Activated CD4-positive, alpha-beta T cell treated with anti-CD3 and anti-CD28 coated beads, Interleukin-2, Interleukin-4, amounts not matched to agents 100 ng/mL and 50 ng/mL, durations not matched to agents 16 hours and 8 hours (primary cell): ENCODE measurements around the gene IRX4.

Source experiments
- DNase-seq: peaks from one replicate; pipeline ENCODE4 v3.0.0-alpha.2; 2020; ENCODE audit warnings: low spot score

IRX4 gene

DNA sequence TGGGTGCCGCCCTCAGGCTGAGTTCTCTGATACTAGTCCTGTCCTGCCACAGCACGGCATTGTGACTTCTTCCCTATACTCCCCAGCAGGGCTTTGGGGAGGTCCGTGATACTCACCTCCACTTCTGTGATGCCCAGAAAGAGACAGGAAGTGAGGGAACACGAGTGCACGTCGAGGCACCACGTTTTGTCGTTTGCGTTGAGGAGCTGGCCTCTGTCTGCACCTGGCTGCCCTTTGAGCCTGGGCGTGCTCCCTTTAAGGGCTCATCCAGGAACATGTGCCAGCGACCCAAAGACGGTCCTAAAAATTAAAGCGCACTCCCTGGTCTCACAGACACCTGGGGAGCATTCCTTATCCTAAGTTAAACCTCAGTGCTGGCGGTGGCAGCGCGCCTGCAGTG lies 8.7 kb upstream of the IRX4 start:
- DNase-seq: no peak

DNA sequence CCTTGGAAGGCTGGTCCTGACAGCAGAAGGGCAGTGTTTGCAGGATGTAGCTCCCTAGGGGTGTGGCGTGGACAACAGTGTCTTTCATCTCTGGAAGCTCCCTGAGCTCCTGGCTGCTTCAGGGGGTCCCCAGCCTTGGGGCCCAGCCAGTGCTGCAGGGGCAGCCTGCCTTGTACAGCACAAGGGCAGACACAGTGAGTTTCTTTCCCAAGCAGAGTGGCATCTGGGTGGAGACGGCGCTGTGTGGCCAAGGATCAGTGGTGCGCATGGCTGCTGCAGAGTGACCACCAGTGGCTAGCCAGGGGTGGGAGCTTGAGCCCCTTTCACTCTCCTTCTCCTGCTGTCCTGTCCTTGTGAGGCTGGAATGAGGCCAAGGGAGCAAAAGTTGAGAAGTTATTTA lies 7.6 kb upstream of the IRX4 start:
- DNase-seq: no peak

DNA sequence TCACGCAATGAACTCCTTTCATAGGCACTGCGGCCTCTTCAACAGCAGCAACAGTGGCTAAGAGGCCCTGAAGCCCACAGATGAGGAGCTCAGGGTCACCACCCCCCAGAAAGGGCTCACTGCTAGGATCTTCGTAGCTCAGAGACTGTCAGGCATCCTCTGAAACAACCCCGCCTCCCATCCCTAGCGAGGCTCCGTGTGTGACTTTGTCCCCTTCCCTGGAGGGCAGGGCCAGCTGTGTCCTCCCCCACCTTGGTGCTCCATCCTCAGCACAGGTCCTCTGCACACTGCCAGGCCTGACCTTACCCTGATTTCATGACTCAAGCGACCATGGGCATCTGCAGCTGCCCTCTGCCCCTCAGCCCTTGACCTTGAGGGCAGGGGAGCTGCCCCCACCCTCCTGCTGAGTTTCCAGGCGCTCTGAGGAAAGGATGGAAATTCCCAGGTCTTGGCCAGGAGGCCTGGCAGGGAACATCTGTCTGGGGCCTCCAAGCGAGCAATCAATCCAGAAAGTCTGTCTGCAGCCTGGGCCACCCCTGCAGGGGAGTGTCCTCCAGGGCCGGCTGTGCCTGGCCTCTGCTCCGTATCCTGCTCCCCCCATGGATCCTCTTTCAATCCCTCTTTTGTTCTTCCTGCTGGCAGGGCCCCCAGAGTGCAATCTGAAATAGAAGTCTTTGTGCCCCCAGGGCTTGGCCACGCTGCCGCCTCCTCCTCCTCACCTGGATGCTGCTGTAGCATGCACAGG lies 6.8 kb upstream of the IRX4 start:
- no peak for DNase-seq

DNA sequence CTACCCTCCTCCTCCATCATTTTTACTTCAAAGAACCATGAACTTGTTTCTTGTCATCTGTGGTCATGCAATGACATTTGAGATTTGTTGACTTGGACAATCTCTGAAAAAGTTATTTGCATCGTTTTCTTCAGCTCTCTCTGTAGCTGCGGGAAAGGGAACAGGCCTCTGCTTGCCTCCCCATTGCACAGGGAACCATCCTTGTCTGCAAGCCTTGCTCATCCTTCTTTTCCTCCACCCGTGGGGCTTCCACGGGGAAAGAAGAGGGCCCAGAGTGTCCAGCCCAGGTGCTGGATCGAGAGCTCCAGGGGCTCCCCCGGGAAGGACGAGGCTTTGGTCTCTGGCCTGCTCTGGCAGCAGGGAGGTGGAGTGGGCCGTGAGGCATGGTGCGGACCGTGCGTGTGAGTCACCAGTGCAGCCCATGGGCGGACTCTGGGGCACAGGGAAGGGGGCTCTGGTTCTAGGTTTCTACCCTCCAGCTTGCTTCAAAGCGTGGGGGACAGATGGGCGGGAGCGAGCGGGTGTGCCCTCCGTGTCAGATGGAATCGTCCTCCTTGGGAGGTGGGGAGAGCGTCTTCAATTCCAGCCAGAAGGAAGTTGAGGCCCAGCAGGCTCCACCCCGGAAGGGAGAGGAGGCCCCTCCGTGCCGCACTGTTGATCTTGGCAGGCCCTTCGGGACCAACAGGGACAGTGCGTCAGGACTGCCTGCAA lies 6.0 kb upstream of the IRX4 start:
- no peak for DNase-seq

DNA sequence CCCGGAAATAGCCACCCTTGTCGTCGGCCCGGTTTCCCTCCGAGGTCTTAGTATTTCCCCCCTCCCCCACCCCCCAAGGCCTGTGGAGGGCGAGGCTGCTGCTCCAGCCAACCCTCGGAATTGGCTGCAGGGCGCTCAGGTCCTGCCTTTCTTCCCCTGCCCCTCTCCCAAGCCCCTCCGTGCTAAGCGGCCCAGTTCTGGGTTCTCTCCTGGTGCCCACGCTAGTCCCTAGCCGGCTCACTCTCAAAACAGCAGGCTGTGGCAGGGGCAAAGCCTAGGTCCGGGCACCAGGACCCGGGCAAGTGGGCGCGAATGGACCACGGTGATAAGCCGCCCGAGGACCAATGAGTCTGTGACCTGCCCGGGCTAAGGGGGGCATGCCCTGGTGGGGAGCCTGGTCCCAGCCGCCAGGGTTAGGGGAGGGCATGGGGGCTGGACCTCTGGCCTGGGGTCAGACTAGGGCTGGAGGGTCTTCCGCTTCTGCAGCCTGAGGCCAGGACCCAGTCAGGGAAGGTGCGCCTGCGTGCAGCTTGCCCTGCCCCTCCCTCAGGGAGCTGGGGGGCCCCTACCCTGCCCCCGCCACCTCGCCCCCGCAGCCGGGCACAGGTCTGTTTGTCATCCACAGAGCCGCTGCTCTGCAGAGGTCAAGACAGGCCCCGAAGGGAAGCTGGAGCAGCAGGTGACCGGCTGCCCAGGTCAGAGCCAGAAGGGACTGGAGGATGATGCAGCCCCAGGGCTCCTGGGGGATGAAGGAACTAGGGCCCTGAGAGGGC lies 5.0 kb upstream of the IRX4 start:
- no peak for DNase-seq

DNA sequence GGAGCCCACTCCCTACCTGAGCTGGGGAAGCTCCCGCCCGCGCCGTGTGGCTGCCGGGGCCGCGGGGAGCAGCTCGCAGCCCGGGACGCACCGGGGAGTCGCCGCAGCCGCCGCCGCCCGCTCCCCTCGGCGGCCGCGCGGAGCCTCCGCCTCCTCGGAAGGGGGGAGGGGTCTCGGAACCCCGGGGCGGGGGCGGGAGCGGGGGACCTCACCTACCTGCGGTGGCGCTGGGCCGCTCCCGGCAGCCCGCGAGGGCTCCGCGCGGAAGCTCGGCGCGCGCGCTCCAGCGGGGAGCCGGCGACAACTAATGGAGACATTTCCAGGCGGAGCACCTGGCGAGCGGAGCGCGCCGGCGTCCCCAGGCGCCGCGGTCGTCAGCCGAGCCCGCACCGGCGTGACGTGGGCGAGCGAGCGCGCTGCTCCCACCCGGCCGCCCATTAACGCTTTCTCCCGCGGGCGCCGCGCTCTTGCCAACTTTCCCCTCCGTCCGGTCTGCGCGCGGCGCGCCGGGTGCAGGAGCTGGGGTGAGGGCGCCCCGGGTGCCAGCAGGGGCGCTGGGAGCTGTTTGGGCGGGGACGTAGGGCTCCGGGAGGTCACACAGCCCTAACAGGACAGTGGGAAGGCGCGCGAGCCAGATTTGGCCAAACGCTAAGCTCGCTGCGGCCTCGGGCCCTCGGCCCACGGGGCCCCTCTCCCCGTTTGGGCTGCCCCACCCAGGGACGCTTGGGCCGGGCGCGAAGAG lies 4.3 kb upstream of the IRX4 start:
- no peak for DNase-seq

DNA sequence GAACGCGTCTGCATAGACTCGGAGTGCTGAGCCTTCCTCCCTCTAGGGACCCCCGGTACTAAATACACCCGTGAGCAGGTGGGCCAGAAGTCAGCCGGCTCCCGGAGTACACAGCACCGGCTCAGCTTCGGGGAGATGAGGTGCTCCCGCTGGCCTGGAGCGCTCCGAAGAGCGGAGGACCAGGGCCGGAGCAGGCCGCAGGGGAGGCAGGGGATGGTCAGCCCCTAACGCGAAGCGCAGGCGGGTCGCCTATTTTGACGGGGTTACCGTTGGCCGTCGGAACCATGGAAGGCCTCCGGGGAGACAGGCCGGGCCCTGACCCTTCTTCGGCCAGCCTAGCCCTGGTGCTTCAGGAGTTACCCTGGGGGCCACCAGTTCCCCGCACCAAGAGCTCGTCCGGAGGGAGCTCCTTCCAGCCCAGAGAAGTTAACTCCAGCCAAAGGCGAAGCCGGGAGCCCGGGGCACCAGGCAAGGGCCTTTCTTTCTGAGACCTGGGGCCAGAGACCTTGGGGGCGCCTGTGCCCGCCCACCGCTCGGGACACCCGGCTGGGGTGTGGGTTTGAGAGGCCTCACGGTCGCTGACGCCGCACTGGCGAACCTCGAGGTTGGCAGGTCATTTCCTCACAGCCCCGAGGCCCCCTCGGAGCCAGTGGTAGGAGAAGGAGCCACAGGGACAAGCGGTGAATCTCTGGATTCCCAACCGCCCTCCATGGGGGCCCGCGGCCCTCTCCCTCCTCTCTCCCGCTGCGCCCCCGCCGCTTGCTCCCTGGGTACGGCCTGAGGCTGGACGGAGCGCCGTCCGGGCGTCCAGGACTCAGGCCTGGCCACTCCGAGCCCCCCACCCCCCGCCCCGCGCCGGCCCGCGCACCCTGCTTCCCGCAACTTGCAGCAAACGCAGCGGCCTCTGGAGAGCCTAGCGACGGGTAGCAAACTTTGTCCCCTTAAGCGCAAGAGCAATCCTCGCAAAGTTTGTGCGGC lies 3.4 kb upstream of the IRX4 start:
- no peak for DNase-seq

DNA sequence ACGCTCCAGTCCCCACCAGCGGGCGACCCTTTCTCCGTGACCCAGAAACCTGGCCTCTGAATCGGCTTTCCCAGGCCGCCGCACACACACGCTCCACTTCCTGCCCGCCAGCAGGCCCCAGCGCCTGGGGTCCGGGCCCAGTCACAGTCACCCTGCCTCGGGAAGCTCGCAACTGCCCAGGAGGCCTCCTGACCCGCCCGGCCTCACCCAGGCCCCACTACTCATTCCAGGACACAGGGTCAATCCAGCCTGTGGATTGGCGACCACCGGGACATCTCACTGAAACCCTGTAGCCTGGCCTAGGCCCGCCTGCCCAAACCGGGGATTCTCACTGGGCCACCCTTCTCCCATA lies 2.7 kb upstream of the IRX4 start:
- DNase-seq: no peak

DNA sequence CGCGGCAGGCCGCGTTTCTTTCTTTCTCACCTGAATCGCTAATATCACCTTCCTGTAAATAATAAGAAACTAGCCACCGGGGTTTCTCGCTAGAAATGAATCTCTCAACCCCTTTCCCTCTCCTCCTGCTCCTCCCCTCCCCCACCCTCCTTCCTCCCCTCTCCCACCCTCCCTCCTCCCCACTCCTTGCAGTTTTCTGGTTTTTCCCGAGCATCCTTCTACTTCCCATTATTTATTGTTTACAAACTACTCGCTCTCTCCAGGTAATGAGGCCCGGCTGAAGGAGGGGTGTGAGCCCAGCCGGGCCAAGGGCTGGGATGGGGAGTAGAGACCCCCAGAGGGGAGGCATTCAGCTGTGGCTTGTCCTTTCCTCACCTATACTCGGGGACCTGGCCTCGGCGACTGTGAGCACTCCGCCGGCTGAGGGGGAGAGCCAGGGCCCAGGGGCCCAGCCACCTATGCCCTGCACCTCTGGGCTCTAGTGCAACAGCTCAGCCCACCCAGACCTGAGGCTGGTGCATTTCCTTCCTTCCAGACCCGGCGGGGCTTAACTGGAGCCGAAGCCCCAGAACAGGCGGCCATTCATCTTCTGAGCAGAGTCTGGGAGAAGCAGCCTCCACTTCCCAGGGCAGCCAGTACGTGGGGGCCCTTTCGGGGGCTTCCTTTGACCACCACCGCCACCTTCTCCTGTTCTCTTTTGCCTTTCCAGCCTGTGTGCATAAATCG lies 2.1 kb upstream of the IRX4 start:
- no peak for DNase-seq

DNA sequence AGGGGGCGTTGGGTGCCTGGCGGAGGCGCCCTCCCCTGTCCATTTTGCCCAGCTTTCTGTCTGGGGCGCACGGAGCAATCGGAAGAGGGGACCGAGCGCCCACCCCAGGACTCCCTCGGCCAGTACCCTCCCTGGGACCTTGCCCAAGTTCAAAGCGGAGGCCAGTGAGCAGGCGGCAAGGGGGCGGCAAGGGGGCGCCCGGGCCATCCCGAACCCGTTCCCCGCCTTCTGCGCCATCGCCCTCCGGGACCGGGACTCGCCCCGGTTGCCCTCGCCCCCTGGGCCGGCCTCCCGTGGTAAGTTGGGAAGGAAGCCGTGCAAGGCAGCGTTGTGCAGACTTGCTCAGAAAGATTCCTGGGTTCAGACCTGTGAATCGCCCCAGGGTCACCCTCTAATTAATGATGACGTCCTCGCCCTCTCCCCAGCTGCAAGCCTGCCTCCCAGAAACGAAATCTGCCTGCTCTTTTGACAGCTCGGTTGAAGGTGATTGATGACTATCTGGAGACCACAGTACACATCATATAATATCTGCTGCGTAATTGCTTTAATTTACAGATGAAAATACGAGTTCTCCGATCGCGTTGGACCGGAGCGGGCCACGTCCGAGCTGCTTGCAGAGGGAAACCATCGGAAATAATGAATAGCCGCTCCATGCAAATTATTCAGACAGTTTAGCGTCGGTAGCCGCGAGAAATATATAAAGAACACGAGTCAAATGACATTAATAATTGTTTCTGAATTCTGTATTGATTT lies 1.4 kb upstream of the IRX4 start:
- DNase-seq: no peak

DNA sequence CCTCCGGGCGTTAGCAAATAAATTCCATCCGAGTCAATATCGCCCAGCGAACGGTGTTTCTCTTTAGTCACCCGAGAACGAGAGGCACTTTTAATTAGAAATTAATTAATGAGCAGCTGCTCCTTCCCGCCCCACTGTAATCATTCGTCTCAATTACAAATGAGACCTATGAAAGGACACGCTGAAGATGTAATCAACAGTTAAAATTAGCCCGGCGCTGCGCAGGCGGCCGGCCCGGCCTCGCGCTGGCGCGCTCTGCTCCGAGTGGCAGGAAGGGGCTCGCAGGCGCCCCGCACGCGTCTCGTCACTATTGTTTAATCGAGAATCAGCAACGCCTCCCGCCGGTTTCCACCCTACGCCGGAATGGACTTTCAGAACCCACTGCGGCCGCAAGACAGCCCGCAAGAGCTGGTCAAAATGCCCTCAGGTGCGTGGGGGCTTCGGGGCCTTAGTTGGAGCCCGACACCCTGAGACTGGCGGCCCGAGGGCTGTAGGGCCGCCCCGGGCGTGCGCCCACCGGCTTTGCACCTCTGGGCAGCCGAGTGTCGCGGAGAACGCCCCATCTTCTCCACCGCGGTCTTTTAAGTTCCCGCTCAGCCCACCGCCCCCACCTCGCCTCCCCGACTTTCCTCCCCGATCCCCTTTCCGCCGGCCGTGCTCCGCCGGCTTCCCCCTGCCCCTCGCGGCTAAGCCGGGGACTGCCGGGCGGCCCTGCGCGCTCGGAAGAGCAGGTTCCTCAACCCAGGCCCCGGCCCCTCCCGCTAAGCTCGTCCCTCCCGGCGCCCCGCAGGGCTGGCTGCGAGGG lies 597 bp upstream of the IRX4 start:
- no peak for DNase-seq

DNA sequence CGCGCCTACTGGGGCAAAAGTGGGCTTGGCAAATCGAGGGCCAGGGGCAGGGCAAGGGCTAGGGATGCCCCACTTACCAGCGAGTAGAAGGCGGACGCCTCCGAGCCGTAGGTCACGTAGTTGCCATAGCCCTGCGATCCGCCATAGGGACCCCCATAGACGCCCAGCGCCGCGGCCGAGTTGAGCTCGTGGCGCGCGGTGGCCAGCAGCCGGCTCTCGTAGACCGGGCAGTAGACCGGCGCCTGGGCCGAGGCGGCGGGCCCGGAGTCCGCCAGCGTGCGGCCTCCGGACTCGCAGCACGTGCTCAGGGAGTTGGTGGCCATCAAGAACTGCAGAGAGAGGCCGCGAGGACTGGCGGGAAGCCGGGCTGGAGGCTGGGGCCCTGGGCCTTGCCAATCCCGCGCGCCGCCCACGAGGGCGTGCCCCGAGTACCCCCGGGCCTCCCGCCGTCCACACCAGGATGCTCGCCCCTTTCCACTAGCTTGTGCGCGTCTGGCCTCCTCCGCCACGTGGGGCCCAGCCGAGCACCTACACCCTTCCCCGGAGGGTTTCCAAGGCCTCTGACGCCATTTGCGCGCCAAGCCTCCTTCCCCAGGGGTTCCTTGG lies 891 bp downstream of the IRX4 start:
- no peak for DNase-seq

DNA sequence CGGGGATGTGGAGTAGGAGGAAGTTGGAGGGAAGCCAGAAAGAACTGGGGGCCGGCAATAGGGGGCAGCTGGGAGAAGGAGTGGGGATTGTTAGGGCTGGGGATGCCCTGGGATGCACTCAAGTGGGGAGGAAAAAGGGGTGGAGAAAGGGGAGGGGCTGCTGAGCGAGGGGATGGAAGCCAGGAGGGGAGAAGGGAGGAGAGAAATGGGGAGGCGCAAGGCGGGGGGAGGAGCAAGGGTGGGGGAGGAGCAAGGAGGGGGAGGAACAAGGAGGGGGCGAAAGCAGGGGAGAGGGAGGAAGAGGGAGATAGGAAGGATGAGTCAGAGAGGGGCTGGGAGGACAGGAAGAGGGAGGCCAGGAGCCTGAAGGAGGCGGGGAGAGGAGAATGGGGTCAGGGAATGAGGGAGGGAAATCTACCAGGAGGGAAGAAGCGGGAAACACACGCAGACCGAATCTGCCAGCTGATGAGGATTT lies 1.6 kb downstream of the IRX4 start:
- no peak for DNase-seq

DNA sequence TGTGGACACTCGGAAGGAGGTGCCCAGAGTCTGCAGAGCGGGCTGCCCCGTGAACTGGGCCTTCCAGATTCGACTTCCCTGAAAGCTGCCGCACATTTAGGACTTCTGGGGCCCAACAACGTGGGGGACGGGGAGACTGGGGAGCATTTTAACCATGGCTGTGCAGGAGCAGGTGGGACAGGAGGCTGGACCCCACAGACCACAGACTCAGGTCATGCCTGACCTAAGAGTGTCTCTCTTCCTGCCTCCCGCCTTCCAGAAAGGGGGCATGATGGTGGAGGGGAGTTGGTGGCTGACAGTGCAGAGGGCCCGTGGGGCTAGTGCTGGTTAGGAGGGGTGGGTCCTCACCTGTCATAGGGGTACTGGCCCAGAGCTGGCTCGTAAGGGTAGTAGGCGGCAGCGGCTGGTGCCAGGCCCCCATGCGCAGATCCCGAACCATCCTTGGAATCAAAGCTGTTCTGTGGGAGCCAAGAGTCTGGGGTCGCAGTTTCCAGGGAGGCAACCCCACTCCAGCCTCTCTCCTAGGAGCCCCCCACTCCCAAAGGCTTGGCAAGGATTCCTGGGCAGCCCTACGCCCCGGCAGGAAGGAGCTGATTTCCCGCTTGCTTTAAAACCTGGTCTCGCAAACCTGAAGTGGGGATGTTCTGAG lies 2.2 kb downstream of the IRX4 start:
- DNase-seq: no peak

DNA sequence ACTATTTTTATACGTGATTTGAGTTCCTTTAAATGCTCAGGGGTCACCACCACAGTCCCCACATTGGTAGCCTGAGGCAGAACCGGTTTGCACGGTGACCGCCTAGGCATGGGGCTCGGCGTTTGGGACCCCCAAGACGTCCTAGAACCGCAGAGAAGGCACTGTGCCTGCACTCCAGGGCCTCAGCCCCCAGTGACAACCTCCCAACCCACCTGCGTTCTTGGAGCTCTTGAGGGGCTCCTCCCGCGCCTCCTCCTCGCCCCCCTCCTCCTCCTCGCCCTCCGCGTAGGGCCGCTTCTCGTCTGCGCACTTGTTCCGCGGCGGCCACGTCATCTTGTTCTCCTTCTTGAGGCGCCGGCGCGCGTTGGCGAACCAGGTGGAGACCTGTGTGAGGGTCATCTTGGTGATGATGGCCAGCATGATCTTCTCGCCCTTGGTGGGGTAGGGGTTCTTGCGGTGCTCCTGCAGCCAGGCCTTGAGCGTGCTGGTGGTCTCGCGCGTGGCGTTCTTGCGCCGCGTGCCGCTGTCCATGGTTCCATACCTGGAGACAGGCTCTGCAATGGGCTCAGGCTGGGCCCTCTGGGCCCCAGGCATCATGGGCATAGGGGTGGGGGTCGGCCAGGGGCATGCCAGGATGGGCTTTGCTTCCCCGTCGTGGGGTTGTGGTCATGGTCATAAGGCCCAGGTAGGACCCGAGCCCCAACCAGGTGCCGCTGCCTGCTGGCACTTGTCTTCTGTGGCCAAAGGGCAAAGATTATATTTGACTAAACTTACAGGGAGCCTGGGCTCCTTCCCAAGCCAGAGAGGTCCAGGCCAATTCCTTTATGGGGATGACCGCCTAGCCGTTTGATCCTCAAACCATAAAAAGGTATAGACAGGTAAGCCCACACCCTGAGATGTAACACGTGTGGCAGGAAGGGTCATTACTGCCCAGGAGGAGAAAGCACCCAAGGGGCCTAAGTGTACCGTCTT lies 3.1 kb downstream of the IRX4 start:
- no peak for DNase-seq

DNA sequence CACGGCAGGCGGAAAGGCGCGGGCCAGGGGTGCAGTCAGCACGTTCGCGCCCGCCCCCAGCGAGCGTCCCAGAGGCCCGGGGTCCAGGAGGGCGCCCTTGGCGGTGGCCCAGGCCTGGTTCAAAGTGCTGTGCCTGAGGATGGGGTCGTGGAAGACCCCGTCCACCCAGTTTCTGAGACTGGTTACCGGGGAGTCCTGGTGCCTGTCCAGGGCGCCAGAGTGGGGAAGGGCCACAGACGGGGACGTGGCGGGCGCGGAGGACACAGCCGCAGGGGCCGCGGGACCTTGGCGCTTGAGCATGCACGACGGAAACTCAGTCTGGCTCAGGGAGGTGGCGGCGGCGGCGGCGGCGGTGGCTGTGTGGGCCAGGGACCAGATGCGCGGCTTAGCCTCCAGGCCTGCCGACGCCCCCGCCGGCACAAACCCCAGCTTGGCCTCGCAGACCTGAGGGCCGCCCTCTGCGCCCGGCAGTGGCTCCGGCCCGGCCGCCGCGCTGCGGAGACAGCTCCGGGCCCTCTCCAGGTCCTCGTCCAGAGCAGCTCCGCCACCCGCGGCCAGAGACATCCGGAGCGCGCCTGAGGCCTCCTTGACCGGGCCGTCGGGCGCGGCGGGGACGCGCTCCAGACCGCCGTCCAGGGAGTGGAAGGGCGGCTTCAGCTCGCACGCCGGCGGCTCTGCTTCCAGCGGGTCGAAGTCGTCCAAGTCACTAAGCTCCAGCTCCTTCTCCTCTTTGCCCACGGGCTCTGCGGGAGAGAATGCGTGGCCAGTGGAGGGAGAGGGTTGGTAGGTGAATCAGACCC lies 4.5 kb downstream of the IRX4 start:
- DNase-seq: no peak
